Esophagus squamous epithelium (tissue), 5 donors: ENCODE measurements around the gene C22orf31. TPM values are rescaled to one million over a fixed set of nuclear protein-coding genes. Genes with fewer than 3 reads are reported as not detected.

Experiments
- DNase-seq: peaks from one replicate; lab custom pipeline; 2025; lab: John Stamatoyannopoulos, UW
- H3K27ac ChIP-seq, 4 donors: fragments of 200-600 bp; sonication (generic); one replicate each; pipeline ENCODE4 v1.5.1; 2016 to 2019; ENCODE audit warnings: mild to moderate bottlenecking in 1 of 4
- H3K27me3 ChIP-seq, 4 donors: fragments of 200-600 bp; sonication (generic); 1 replicate in 3 of 4; 2 replicates in 1 of 4; pipeline versions ENCODE4 v1.5.1 to v1.6.0; 2017 to 2021; ENCODE audit warnings: antibody characterized with exemption in 1 of 4
- H3K36me3 ChIP-seq, 3 donors: fragments of 200-600 bp; sonication (generic); one replicate each; pipeline ENCODE4 v1.5.1; 2016 to 2019
- H3K4me1 ChIP-seq, 3 donors: fragments of 200-600 bp; sonication (generic); one replicate each; pipeline ENCODE4 v1.5.1; 2017 to 2019
- H3K4me3 ChIP-seq, 4 donors: fragments of 200-600 bp; sonication (generic); 1 replicate in 3 of 4; 2 replicates in 1 of 4; pipeline ENCODE4 v1.5.1; 2016 to 2019; ENCODE audit warnings: mild to moderate bottlenecking in 2 of 4, moderate library complexity in 1 of 4
- H3K9me3 ChIP-seq, 3 donors: fragments of 200-600 bp; sonication (generic); one replicate each; pipeline ENCODE4 v1.5.1; 2016 to 2019
- CTCF ChIP-seq, 6 experiments: fragments of 450-650 bp in 4 of 6; fragments of 200-600 bp in 2 of 6; sonication (generic) in 2 of 6; IDR thresholded peaks; one replicate each; pipeline ENCODE4 v1.5.1; 2016 to 2019; ENCODE audit warnings: antibody characterized with exemption in 6 of 6, mild to moderate bottlenecking in 4 of 6, moderate library complexity in 4 of 6
- POLR2A ChIP-seq, 4 donors: fragments of 450-650 bp; IDR thresholded peaks; one replicate each; pipeline ENCODE4 v1.6.1; 2017; ENCODE audit warnings: antibody characterized with exemption in 4 of 4, mild to moderate bottlenecking in 4 of 4, moderate library complexity in 3 of 4
- WGBS, 2 donors: methylation state at CpG; one replicate each; pipeline ENCODE4 v1.1.5; 2018; 5-methylcytosine and 5-hydroxymethylcytosine counted together
- intact Hi-C: fragments of 100-400 bp; cut with DNase I; formaldehyde crosslinking; loops from one replicate; pipeline ENCODE4 v1.15.0; 2022
- total RNA-seq, 4 donors: library from RNA; depleted of rRNA; stranded (reverse); fragments of >200 nt; gene quantifications; one replicate each; pipeline ENCODE4 v1.1.0, GENCODE V29; 2016
- donor health status: DM: yes; HTN: yes; CAD: no.

The C22orf31 gene
- under 1 TPM in 1 of 4 donors, not detected in 3; 0.38 TPM for total RNA-seq

GRCh38 chr22:29061773-29062172, at the start of gene C22orf31:
Gene C22orf31, minus strand, starts transcription at chr22:29061831. Its CDS starts 39 bp downstream, at chr22:29061792.
- DNase-seq = no peak
- Histone ChIP-seq H3K4me3 (no peak within 1 kb of the TSS), H3K9me3 (no peaks in the 10 kb centered on the region), H3K27ac (no peak within 1 kb of the TSS), H3K36me3 (no peaks in the 10 kb centered on the region), H3K4me1 (no peaks in the 10 kb centered on the region), H3K27me3 (no peaks in the 10 kb centered on the region)
- intact Hi-C loops = no loop called here
- WGBS, 2 donors = 43 to 60% methylated on average over 2 of the region's 2 CpGs
- TF ChIP-seq CTCF (IDR thresholded peaks at IDR 0.05) (no peak), POLR2A (IDR thresholded peaks at IDR 0.05) (no peak)

GRCh38 chr22:29110946-29111345, 49.3 kb upstream of the C22orf31 start:
- Histone ChIP-seq H3K27me3 (no peaks in the 10 kb centered on the region), H3K4me1 (peaks cover 0 to 23% (median 0%) of the 10 kb centered on the region in 3 donors), H3K4me3 (no peak overlapping the region), H3K9me3 (no peaks in the 10 kb centered on the region), H3K36me3 (peaks cover 0 to 39% (median 0%) of the 10 kb centered on the region in 3 donors), H3K27ac (no peak overlapping the region)
- 81 to 98% methylated on average over 2 to 3 of the region's 3 CpGs for WGBS, 2 donors
- TF ChIP-seq POLR2A (IDR thresholded peaks at IDR 0.05) = no peak
- no peak for TF ChIP-seq CTCF (IDR thresholded peaks at IDR 0.05)
- DNase-seq = no peak
- intact Hi-C loops = no loop called here

GRCh38 chr22:29109822-29110221, 48.2 kb upstream of the C22orf31 start:
- Histone ChIP-seq H3K4me3 (no peak overlapping the region), H3K9me3 (no peaks in the 10 kb centered on the region), H3K4me1 (peaks cover 0 to 23% (median 0%) of the 10 kb centered on the region in 3 donors), H3K27ac (no peak overlapping the region), H3K36me3 (peaks cover 0 to 39% (median 0%) of the 10 kb centered on the region in 3 donors), H3K27me3 (no peaks in the 10 kb centered on the region)
- TF ChIP-seq CTCF (IDR thresholded peaks at IDR 0.05) (no peak), POLR2A (IDR thresholded peaks at IDR 0.05) (no peak)
- intact Hi-C loops = no loop called here
- 72 to 78% methylated on average over 4 of the region's 4 CpGs for WGBS, 2 donors
- no peak for DNase-seq

GRCh38 chr22:29108137-29108536, 46.5 kb upstream of the C22orf31 start:
- Histone ChIP-seq H3K27me3 (no peaks in the 10 kb centered on the region), H3K4me1 (peaks cover 0 to 18% (median 0%) of the 10 kb centered on the region in 3 donors), H3K36me3 (peaks cover 0 to 45% (median 0%) of the 10 kb centered on the region in 3 donors), H3K27ac (no peak overlapping the region), H3K9me3 (no peaks in the 10 kb centered on the region), H3K4me3 (no peak overlapping the region)
- TF ChIP-seq CTCF (IDR thresholded peaks at IDR 0.05) = no peak
- intact Hi-C loops = no loop called here
- no peak for DNase-seq
- 88 to 94% methylated on average over 5 of the region's 5 CpGs for WGBS, 2 donors

GRCh38 chr22:29106839-29107238, 45.2 kb upstream of the C22orf31 start:
- H3K4me1 ChIP-seq = peaks cover 0 to 6% (median 0%) of the 10 kb centered on the region in 3 donors
- intact Hi-C loops = no loop called here
- peaks cover 0 to 55% (median 0%) of the 10 kb centered on the region in 3 donors for H3K36me3 ChIP-seq
- H3K4me3 ChIP-seq = no peak overlapping the region
- no peak overlapping the region for H3K27ac ChIP-seq
- WGBS, 2 donors = 39 to 49% methylated on average over 4 of the region's 4 CpGs
- no peaks in the 10 kb centered on the region for H3K9me3 ChIP-seq
- H3K27me3 ChIP-seq = no peaks in the 10 kb centered on the region
- DNase-seq = no peak
- TF ChIP-seq POLR2A (IDR thresholded peaks at IDR 0.05) = no peak

GRCh38 chr22:29105468-29105867, 43.8 kb upstream of the C22orf31 start:
- no peaks in the 10 kb centered on the region for H3K9me3 ChIP-seq
- H3K36me3 ChIP-seq = peaks cover 0 to 62% (median 0%) of the 10 kb centered on the region in 3 donors
- intact Hi-C loops = no loop called here
- TF ChIP-seq POLR2A (IDR thresholded peaks at IDR 0.05) (no peak), CTCF (IDR thresholded peaks at IDR 0.05) (no peak)
- H3K4me3 ChIP-seq = no peak overlapping the region
- 60 to 76% methylated on average over 2 of the region's 2 CpGs for WGBS, 2 donors
- no peak for DNase-seq
- no peak overlapping the region for H3K27ac ChIP-seq
- H3K4me1 ChIP-seq = peaks cover 0 to 6% (median 0%) of the 10 kb centered on the region in 3 donors
- H3K27me3 ChIP-seq = no peaks in the 10 kb centered on the region
